Coronary artery (tissue), 2 donors: ENCODE results near the gene AGBL4.
A peak's percentile ranks its signal among the peaks of the same experiment; 100 is the strongest.

Experiments
- DNase-seq: peaks from one replicate; pipeline ENCODE4 v3.0.0-alpha.2; 2017; ENCODE audit warnings: low spot score
- H3K27ac ChIP-seq, 2 donors: fragments of 200-600 bp; sonication (generic); one replicate each; pipeline ENCODE4 v1.5.1; 2016 to 2019
- H3K4me3 ChIP-seq: fragments of 200-600 bp; sonication (generic); 2 replicates; pipeline ENCODE4 v1.5.1; 2016; ENCODE audit warnings: mild to moderate bottlenecking, moderate library complexity
- TF ChIP-seq, protein P1 (sequence below): fragments of 200-600 bp; sonication (generic); IDR thresholded peaks from one replicate; pipeline ENCODE4 v1.5.1; 2019; ENCODE audit warnings: antibody characterized with exemption

AGBL4 gene

DNA sequence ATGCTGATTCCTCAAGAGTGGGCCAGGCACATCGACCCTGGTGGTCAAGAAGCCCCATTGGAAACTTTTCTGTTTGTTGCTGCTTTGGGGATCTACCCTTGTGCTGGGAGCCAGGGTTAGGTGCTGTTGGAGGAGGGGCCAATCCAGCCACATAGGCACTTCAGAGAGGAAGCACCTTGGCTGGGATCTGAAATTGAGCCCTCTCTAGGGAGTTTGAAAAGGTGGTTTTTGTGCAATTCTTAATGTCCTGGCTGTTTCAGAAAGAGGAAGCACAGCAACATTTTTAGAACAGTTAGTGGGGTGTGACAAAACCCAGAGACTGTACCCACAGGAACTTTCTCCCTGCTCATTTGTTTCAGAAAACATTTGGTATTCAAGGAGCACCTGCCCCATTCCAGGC, 1229.9 kb downstream of the AGBL4 start:
- Histone ChIP-seq H3K4me3 (no peak overlapping the region), H3K27ac (no peak overlapping the region)
- TF ChIP-seq, protein P1, sequence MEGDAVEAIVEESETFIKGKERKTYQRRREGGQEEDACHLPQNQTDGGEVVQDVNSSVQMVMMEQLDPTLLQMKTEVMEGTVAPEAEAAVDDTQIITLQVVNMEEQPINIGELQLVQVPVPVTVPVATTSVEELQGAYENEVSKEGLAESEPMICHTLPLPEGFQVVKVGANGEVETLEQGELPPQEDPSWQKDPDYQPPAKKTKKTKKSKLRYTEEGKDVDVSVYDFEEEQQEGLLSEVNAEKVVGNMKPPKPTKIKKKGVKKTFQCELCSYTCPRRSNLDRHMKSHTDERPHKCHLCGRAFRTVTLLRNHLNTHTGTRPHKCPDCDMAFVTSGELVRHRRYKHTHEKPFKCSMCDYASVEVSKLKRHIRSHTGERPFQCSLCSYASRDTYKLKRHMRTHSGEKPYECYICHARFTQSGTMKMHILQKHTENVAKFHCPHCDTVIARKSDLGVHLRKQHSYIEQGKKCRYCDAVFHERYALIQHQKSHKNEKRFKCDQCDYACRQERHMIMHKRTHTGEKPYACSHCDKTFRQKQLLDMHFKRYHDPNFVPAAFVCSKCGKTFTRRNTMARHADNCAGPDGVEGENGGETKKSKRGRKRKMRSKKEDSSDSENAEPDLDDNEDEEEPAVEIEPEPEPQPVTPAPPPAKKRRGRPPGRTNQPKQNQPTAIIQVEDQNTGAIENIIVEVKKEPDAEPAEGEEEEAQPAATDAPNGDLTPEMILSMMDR, result no peak
- DNase-seq, result no peak

DNA sequence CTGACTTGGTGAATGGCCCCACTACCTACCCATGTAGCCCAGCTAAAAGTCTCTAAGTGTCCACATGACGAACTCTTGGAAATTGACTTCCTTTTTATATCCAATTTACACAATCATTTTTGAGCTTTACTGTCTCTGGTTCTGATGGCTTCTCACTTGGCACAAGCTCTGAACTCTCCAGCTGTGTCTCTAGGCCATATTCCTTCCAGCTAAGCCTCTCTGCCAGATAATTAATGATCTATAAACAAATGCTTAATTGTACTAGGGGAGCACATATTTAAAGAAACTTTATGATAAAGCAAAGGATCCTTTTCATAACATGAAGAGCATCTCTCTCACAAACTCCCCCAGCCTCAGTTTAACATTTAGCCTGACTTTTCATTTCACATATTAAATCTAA, 1230.8 kb downstream of the AGBL4 start:
- TF ChIP-seq, protein P1, result no peak
- no peak for DNase-seq
- Histone ChIP-seq H3K27ac (no peak overlapping the region), H3K4me3 (no peak overlapping the region)

DNA sequence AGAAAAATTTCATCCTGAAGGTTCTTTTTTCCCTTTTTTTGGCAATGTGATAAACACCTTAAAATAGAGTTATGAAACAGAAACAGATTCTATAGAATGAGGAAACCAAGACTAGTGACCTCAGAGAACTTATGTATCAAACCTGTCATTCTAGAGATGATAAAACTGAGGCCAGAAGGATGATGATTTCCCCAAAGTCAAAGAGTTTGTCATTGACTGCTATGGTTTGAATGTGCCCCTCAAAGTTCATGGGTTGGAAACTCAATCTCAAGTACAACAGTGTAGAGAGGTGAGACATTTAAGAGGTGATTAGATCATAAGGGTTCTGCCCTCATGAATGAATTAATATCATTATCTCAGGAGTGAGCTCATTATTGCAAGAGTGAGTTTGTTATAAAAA, 1233.4 kb downstream of the AGBL4 start:
- TF ChIP-seq, protein P1, result no peak
- Histone ChIP-seq H3K27ac (no peak overlapping the region), H3K4me3 (no peak overlapping the region)
- no peak for DNase-seq

DNA sequence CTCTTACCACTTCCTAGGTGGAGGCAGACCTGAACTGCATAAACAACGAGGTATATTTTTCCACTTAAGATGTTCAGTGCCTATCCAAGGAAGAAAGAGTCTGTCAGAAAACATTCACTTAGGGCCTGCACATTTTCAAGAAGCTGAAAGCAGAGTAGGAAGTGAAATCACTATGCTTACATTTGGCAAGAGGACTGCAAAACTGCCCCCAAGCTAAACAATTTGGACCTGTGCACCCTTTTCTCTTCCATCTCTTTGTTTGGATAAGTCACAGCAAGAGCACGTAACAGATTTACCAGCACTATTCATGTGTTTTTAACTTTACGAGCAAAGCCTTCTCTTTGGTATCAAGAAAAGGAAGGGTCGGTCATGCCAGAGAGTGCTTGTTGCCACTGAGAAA, 1233.9 kb downstream of the AGBL4 start:
- TF ChIP-seq, protein P1, result no peak
- peak overlapping the region in 1 of 2 donors; percentile 58 for H3K27ac ChIP-seq
- no peak overlapping the region for H3K4me3 ChIP-seq
- DNase-seq, result no peak

DNA sequence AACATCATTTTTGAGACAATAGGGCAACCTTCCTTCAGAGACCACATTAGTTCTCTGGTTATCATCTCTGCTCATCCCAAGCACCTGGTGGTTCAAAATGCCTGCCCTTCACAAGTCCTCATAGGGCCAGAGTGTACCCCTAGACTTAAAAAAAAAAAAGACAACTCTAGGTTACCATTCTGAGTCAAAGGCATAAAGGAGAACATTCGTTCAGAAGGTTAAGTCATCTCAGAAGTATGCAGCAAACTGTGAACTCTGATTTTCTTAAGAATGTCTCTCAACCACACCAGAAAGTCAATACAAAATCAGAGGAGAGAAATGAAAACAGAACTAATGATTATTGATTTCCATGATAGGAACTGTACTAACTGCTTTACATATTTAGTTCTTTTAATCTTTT, 1237.9 kb downstream of the AGBL4 start:
- DNase-seq, result no peak

DNA sequence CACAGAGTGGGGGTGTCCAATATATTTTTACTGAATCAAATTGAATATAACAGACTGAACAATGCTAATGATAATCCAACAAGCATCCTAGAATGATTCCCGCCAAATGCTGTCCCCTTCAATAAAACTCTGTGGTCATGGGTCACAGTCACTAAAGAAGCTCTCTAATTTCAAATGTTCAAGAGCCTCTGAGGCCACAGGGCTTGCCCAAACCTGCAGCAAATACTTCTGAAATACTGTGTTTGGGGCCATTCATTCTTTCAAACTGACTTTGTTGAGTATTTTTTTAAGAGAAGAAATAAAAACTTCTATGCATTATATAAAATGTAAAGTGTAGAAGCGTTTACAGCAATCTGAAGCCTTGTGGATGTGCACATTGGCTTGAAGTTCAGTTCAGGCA, 1239.5 kb downstream of the AGBL4 start:
- H3K27ac ChIP-seq, result no peak overlapping the region
- DNase-seq, result no peak
- no peak overlapping the region for H3K4me3 ChIP-seq
- TF ChIP-seq, protein P1, result no peak

More for the DNA sequence above, 1237.9 kb downstream of the AGBL4 start:
- TF ChIP-seq, protein P1, result no peak
- no peak overlapping the region for H3K27ac ChIP-seq
- H3K4me3 ChIP-seq, result no peak overlapping the region

DNA sequence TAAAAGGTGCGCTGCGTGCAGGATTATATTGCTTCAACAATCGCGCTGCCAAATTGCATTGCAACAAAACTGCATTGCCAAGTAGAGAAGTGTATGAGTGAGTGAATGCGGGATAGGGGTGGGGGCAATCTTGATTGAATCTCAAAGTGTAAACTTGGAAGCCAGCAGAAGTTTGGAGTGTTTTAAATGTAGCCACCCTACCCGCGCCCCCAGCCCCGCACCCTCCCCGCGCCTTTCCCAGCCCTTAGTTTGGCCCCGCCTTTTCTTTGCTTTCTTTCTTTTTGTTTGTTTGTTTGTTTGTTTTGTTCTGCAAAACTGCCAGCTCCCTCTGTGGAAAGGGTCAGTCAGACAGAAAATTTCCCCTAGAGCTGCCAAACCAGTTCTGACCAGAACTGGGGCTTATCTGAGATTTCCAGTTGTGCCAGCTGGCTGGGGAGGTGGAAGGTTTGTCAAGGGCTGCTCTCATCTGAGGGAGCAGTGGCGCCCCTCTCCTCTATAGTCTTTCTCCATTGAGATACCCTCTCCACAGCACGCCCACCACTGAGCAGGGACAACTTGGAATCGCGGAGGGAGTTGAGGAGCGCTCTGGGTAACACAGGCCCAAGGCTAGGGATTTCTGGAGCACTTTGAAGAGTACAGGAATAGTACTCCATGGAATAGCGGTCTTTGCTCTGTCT, 1246.4 kb downstream of the AGBL4 start:
- DNase-seq, result no peak
- Histone ChIP-seq H3K27ac (peak overlapping the region; percentile 1 to 88), H3K4me3 (peak overlapping the region; percentile 89)
- TF ChIP-seq, protein P1, result no peak
